Measurements from ENCODE around the gene ZNF547. TPM values are rescaled to one million over a fixed set of nuclear protein-coding genes. Genes with fewer than 3 reads are reported as not detected.

Gene ZNF547
- total RNA-seq, 1 experiment from 2014 or later, result 6.5 TPM

- Histone ChIP-seq H3K27me3 (ENCODE audit: low read length) (no peaks in the 10 kb centered on the region), H3K4me1 (ENCODE audit: low read length) (peaks cover 9% of the 10 kb centered on the region), H3K9me2 (replicated peaks; ENCODE audit: insufficient read depth, low read length) (no peaks in the 10 kb centered on the region), H3K36me3 (ENCODE audit: insufficient read depth, low read length) (peaks cover 37% of the 10 kb centered on the region), H4K20me1 (ENCODE audit: insufficient read depth, low read depth, low read length) (no peaks in the 10 kb centered on the region), H3K9ac (ENCODE audit: low read length) (no peak overlapping the region), H3K4me3 (ENCODE audit: low read length) (no peak overlapping the region), H3K79me2 (ENCODE audit: low read length) (no peaks in the 10 kb centered on the region; the same call in 1 of the 2 replicates), H3K9me3 (ENCODE audit: low read length) (peaks cover 37% of the 10 kb centered on the region), H3K4me2 (ENCODE audit: low read depth, low read length, poor library complexity, severe bottlenecking) (no peak overlapping the region), H3K27ac (ENCODE audit: low read length) (no peak overlapping the region), H2AFZ (ENCODE audit: low read length) (no peak overlapping the region)
- no peak for DNase-seq
These were observed 40.6 kb downstream of the ZNF547 start for GRCh38 chr19:57403737-57404563.

DNA sequence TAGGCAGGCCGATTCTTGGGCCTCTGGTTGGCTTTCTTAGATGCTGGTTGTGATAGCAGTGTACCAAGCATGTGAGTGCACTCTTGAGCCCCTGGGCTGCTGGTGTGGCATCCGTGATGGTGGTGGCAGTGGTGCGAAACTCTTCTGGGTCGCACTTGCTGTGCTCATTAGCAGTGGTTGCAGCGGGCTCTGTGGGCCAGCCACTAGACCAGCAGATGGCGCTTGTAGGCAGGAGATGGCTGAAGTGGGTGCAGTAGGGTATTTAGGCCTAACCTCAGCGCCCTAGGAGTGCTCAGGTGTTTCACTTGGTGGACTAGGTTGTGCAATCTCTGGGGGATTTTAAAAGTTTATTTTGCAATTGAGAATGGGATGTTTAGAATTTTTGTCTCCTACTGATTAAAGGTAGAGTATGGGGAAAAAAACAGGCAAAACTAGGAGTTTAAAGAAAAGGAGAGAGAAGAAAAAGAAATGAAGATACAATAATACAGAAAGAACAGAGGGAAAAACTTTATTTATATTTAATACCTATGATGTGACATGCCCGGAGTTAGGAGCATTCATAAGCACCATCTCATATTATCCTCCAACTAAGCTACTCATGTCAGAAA, 43.3 kb downstream of the ZNF547 start:
- H3K9ac ChIP-seq (ENCODE audit: low read length), result no peak overlapping the region
- no peak overlapping the region for H3K27ac ChIP-seq (ENCODE audit: low read length)
- H2AFZ ChIP-seq (ENCODE audit: low read length), result no peak overlapping the region
- H3K4me1 ChIP-seq (ENCODE audit: low read length), result peaks cover 18% of the 10 kb centered on the region
- H3K27me3 ChIP-seq (ENCODE audit: low read length), result no peaks in the 10 kb centered on the region
- peak; percentile 94 for DNase-seq
- peaks cover 6% of the 10 kb centered on the region for H3K79me2 ChIP-seq (ENCODE audit: low read length)
- peaks cover 27% of the 10 kb centered on the region for H3K9me3 ChIP-seq (ENCODE audit: low read length)
- peaks cover 17% of the 10 kb centered on the region; the same call in 1 of the 2 replicates for H3K36me3 ChIP-seq (ENCODE audit: insufficient read depth, low read length)
- H3K9me2 ChIP-seq (replicated peaks; ENCODE audit: insufficient read depth, low read length), result no peaks in the 10 kb centered on the region
- H3K4me3 ChIP-seq (ENCODE audit: low read length), result no peak overlapping the region
- H3K4me2 ChIP-seq (ENCODE audit: low read depth, low read length, poor library complexity, severe bottlenecking), result no peak overlapping the region
- H4K20me1 ChIP-seq (ENCODE audit: insufficient read depth, low read depth, low read length), result no peaks in the 10 kb centered on the region

DNA sequence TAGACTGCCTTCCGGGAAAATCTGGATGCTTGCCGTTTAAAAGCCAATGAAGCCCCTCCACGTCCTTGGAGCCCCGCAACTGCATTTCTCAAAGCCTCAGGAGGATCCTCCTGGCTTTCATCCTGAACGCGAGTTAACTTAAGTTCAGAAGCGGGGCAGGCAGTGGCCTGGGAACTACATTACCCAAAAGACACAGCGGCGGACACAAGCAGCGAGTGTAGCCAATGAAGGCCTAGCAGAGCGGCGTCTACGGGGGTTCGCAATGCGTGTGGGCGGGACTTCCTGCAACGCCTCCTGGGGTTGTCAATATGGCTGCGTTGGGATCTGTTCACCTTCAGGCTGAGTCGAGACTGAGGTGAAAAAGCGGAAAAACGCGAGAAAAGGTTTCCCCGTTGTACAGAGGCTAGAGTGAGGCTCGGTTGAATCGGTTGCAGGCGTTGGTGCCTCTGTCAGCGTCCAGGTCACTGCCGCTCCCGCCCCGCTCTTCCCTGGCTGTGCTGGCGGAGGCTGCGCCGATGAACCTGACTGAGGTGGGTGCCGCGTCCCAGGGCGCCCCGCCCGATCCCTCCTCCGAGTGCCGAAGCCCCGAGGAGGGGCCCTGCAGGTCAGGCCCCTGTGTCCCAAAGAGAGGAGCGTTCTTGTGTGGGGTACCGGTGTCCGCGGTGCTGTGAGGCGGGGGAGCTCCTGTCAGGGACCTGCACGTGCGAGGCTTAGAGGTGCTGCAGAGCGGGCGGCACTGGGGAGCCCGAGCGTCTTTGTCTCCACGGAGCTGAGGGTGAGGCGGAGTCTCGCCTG, 47.7 kb downstream of the ZNF547 start, which contains the start of gene ZNF17:
Gene ZNF17, plus strand, starts transcription at position 285 of the 795 bp plus-strand sequence. CDS start 2,455 bp downstream, outside the sequence.
- no peak within 1 kb of the TSS for H3K27ac ChIP-seq (ENCODE audit: low read length)
- H2AFZ ChIP-seq (ENCODE audit: low read length), result peak within 1 kb of the TSS; percentile 90
- H3K4me3 ChIP-seq (ENCODE audit: low read length), result peak within 1 kb of the TSS; percentile 87
- H3K27me3 ChIP-seq (ENCODE audit: low read length), result no peaks in the 10 kb centered on the region
- H3K4me2 ChIP-seq (ENCODE audit: low read depth, low read length, poor library complexity, severe bottlenecking), result peak within 1 kb of the TSS; percentile 83
- peak; percentile 99 for DNase-seq
- H3K4me1 ChIP-seq (ENCODE audit: low read length), result peaks cover 15% of the 10 kb centered on the region
- H3K36me3 ChIP-seq (ENCODE audit: insufficient read depth, low read length), result peaks cover 25% of the 10 kb centered on the region
- H3K9me2 ChIP-seq (replicated peaks; ENCODE audit: insufficient read depth, low read length), result no peaks in the 10 kb centered on the region
- peak within 1 kb of the TSS; percentile 79 for H3K9ac ChIP-seq (ENCODE audit: low read length)
- peaks cover 21% of the 10 kb centered on the region for H3K9me3 ChIP-seq (ENCODE audit: low read length)
- H4K20me1 ChIP-seq (ENCODE audit: insufficient read depth, low read depth, low read length), result no peaks in the 10 kb centered on the region
- H3K79me2 ChIP-seq (ENCODE audit: low read length), result peaks cover 47% of the 10 kb centered on the region

GRCh38 chr19:57419439-57419838, 56.1 kb downstream of the ZNF547 start:
- Histone ChIP-seq H3K4me3 (ENCODE audit: low read length) (no peak overlapping the region), H3K4me1 (ENCODE audit: low read length) (no peaks in the 10 kb centered on the region), H3K79me2 (ENCODE audit: low read length) (peaks cover 63% of the 10 kb centered on the region), H4K20me1 (ENCODE audit: insufficient read depth, low read depth, low read length) (no peaks in the 10 kb centered on the region), H3K27ac (ENCODE audit: low read length) (no peak overlapping the region), H3K36me3 (ENCODE audit: insufficient read depth, low read length) (peaks cover 79% of the 10 kb centered on the region), H3K4me2 (ENCODE audit: low read depth, low read length, poor library complexity, severe bottlenecking) (no peak overlapping the region), H2AFZ (ENCODE audit: low read length) (no peak overlapping the region), H3K9me3 (ENCODE audit: low read length) (peaks cover 54% of the 10 kb centered on the region), H3K27me3 (ENCODE audit: low read length) (no peaks in the 10 kb centered on the region), H3K9me2 (replicated peaks; ENCODE audit: insufficient read depth, low read length) (no peaks in the 10 kb centered on the region), H3K9ac (ENCODE audit: low read length) (no peak overlapping the region)
- DNase-seq, result no peak

DNA sequence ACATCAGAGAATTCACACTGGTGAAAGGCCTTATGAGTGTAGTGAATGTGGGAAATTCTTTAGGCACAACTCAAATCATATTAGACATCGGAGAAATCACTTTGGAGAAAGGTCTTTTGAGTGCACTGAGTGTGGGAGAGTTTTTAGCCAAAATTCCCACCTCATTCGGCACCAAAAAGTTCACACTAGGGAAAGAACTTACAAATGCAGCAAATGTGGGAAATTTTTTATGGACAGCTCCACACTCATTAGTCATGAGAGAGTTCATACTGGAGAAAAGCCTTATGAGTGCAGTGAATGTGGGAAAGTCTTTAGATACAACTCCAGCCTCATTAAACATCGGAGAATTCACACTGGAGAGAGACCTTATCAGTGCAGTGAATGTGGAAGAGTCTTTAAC, 57.7 kb downstream of the ZNF547 start:
- no peak overlapping the region for H3K27ac ChIP-seq (ENCODE audit: low read length)
- no peaks in the 10 kb centered on the region for H3K4me1 ChIP-seq (ENCODE audit: low read length)
- no peak for DNase-seq
- no peaks in the 10 kb centered on the region for H3K9me2 ChIP-seq (replicated peaks; ENCODE audit: insufficient read depth, low read length)
- H3K9ac ChIP-seq (ENCODE audit: low read length), result no peak overlapping the region
- H3K27me3 ChIP-seq (ENCODE audit: low read length), result no peaks in the 10 kb centered on the region
- H4K20me1 ChIP-seq (ENCODE audit: insufficient read depth, low read depth, low read length), result no peaks in the 10 kb centered on the region
- no peak overlapping the region for H3K4me3 ChIP-seq (ENCODE audit: low read length)
- H3K36me3 ChIP-seq (ENCODE audit: insufficient read depth, low read length), result peaks cover 66% of the 10 kb centered on the region
- H3K79me2 ChIP-seq (ENCODE audit: low read length), result peaks cover 48% of the 10 kb centered on the region
- H3K9me3 ChIP-seq (ENCODE audit: low read length), result peaks cover 44% of the 10 kb centered on the region
- no peak overlapping the region for H3K4me2 ChIP-seq (ENCODE audit: low read depth, low read length, poor library complexity, severe bottlenecking)
- no peak overlapping the region for H2AFZ ChIP-seq (ENCODE audit: low read length)

Other genes with a start within 250 kb of the ZNF547 start
- gene USP29, start 243.6 kb upstream of the ZNF547 start, total RNA-seq (2014; rRNA removed; shearing (Covaris generic); ENCODE audit: low replicate concordance), result not detected in 2 replicates
- not detected in 2 replicates for gene ZIM3, start 218.3 kb upstream of the ZNF547 start, total RNA-seq (2014; rRNA removed; shearing (Covaris generic); ENCODE audit: low replicate concordance)
- not detected in 2 replicates for gene DUXA, start 196.1 kb upstream of the ZNF547 start, total RNA-seq (2014; rRNA removed; shearing (Covaris generic); ENCODE audit: low replicate concordance)
- 30.0 and 81.8 TPM in 2 replicates for gene ZNF264, start 172.1 kb upstream of the ZNF547 start, total RNA-seq (2014; rRNA removed; shearing (Covaris generic); ENCODE audit: low replicate concordance)
- 2.8 and 6.1 TPM in 2 replicates for gene AURKC, start 132.5 kb upstream of the ZNF547 start, total RNA-seq (2014; rRNA removed; shearing (Covaris generic); ENCODE audit: low replicate concordance)
- gene ZNF805, start 122.9 kb upstream of the ZNF547 start, total RNA-seq (2014; rRNA removed; shearing (Covaris generic); ENCODE audit: low replicate concordance), result 20.5 and 23.6 TPM in 2 replicates
- gene ZNF460, start 83.1 kb upstream of the ZNF547 start, total RNA-seq (2014; rRNA removed; shearing (Covaris generic); ENCODE audit: low replicate concordance), result 95.1 and 113 TPM in 2 replicates
- gene ZNF543, start 43.1 kb upstream of the ZNF547 start, total RNA-seq (2014; rRNA removed; shearing (Covaris generic); ENCODE audit: low replicate concordance), result 19.8 and 21.6 TPM in 2 replicates
- 6.9 and 10.0 TPM in 2 replicates for gene ZNF304, start 12.3 kb upstream of the ZNF547 start, total RNA-seq (2014; rRNA removed; shearing (Covaris generic); ENCODE audit: low replicate concordance)
- 19.5 and 30.0 TPM in 2 replicates for gene TRAPPC2B, start within 50 bp of the ZNF547 start, total RNA-seq (2014; rRNA removed; shearing (Covaris generic); ENCODE audit: low replicate concordance)
- 37.3 and 40.4 TPM in 2 replicates for gene ZNF548, start 26.3 kb downstream of the ZNF547 start, total RNA-seq (2014; rRNA removed; shearing (Covaris generic); ENCODE audit: low replicate concordance)
- gene ZNF17, start 47.6 kb downstream of the ZNF547 start, total RNA-seq (2014; rRNA removed; shearing (Covaris generic); ENCODE audit: low replicate concordance), result 17.0 and 19.2 TPM in 2 replicates
- 20.9 and 43.4 TPM in 2 replicates for gene ZNF749, start 71.8 kb downstream of the ZNF547 start, total RNA-seq (2014; rRNA removed; shearing (Covaris generic); ENCODE audit: low replicate concordance)
- not detected in 2 replicates for gene VN1R1, start 93.6 kb downstream of the ZNF547 start, total RNA-seq (2014; rRNA removed; shearing (Covaris generic); ENCODE audit: low replicate concordance)
- 0.45 and 4.6 TPM in 2 replicates for gene ZNF772, start 114.0 kb downstream of the ZNF547 start, total RNA-seq (2014; rRNA removed; shearing (Covaris generic); ENCODE audit: low replicate concordance)
- 4.2 and 5.1 TPM in 2 replicates for gene ZNF419, start 124.2 kb downstream of the ZNF547 start, total RNA-seq (2014; rRNA removed; shearing (Covaris generic); ENCODE audit: low replicate concordance)
- gene ZNF773, start 136.4 kb downstream of the ZNF547 start, total RNA-seq (2014; rRNA removed; shearing (Covaris generic); ENCODE audit: low replicate concordance), result 19.4 and 25.2 TPM in 2 replicates
- gene ZNF549, start 163.8 kb downstream of the ZNF547 start, total RNA-seq (2014; rRNA removed; shearing (Covaris generic); ENCODE audit: low replicate concordance), result 6.7 and 9.8 TPM in 2 replicates
- 5.5 and 5.7 TPM in 2 replicates for gene ZNF550, start 196.3 kb downstream of the ZNF547 start, total RNA-seq (2014; rRNA removed; shearing (Covaris generic); ENCODE audit: low replicate concordance)
- 3.1 and 4.6 TPM in 2 replicates for gene ZNF416, start 215.4 kb downstream of the ZNF547 start, total RNA-seq (2014; rRNA removed; shearing (Covaris generic); ENCODE audit: low replicate concordance)
- 0.11 TPM in 2 replicates for gene ZIK1, start 220.6 kb downstream of the ZNF547 start, total RNA-seq (2014; rRNA removed; shearing (Covaris generic); ENCODE audit: low replicate concordance)
- gene ZNF530, start 236.3 kb downstream of the ZNF547 start, total RNA-seq (2014; rRNA removed; shearing (Covaris generic); ENCODE audit: low replicate concordance), result 5.2 and 7.7 TPM in 2 replicates

Measured in Karpas-422 (cell line).